ENCODE measurements around the gene PDE1C. TPM values are rescaled to one million over a fixed set of nuclear protein-coding genes. Genes with fewer than 3 reads are reported as not detected.

The PDE1C gene
- total RNA-seq, 6 experiments from 2014 or later, result 0.19 to 1.9 (median 1.2) TPM

- DNase-seq, result no peak
- Mint-ChIP-seq H3K4me1 (ENCODE audit: low read depth) (no peaks in the 10 kb centered on the region), H3K36me3 (ENCODE audit: low read depth) (no peaks in the 10 kb centered on the region), H3K27ac (no peak overlapping the region), H3K4me3 (no peak overlapping the region), H3K27me3 (ENCODE audit: insufficient read depth) (no peaks in the 10 kb centered on the region), H3K9me3 (peaks cover 14% of the 10 kb centered on the region)
- no peak for TF ChIP-seq CTCF (IDR thresholded peaks at IDR 0.05)
Measured at GRCh38 chr7:32039000-32039756, 31.0 kb downstream of the PDE1C start.

GRCh38 chr7:32037650-32038198 lies 32.5 kb downstream of the PDE1C start:
- Mint-ChIP-seq H3K27me3 (ENCODE audit: insufficient read depth) (no peaks in the 10 kb centered on the region), H3K4me3 (no peak overlapping the region), H3K4me1 (ENCODE audit: low read depth) (no peaks in the 10 kb centered on the region), H3K27ac (no peak overlapping the region), H3K36me3 (ENCODE audit: low read depth) (no peaks in the 10 kb centered on the region), H3K9me3 (peaks cover 18% of the 10 kb centered on the region)
- TF ChIP-seq CTCF (IDR thresholded peaks at IDR 0.05), result no peak
- DNase-seq, result no peak

- no peak for DNase-seq
- Mint-ChIP-seq H3K27ac (no peak overlapping the region), H3K4me1 (ENCODE audit: low read depth) (no peaks in the 10 kb centered on the region), H3K9me3 (peaks cover 26% of the 10 kb centered on the region), H3K36me3 (ENCODE audit: low read depth) (no peaks in the 10 kb centered on the region), H3K27me3 (ENCODE audit: insufficient read depth) (no peaks in the 10 kb centered on the region), H3K4me3 (no peak overlapping the region)
- TF ChIP-seq CTCF (IDR thresholded peaks at IDR 0.05), result no peak
Measured at GRCh38 chr7:32036557-32036956, 33.6 kb downstream of the PDE1C start.

- Mint-ChIP-seq H3K4me3 (no peak overlapping the region), H3K4me1 (ENCODE audit: low read depth) (no peaks in the 10 kb centered on the region), H3K27me3 (ENCODE audit: insufficient read depth) (no peaks in the 10 kb centered on the region), H3K9me3 (peaks cover 38% of the 10 kb centered on the region), H3K27ac (no peak overlapping the region), H3K36me3 (ENCODE audit: low read depth) (no peaks in the 10 kb centered on the region)
- no peak for TF ChIP-seq CTCF (IDR thresholded peaks at IDR 0.05)
- no peak for DNase-seq
Measured at GRCh38 chr7:32034052-32034451, 36.2 kb downstream of the PDE1C start.

GRCh38 chr7:32033006-32033405 lies 37.2 kb downstream of the PDE1C start:
- H3K9me3 Mint-ChIP-seq, result peaks cover 41% of the 10 kb centered on the region
- no peaks in the 10 kb centered on the region for H3K4me1 Mint-ChIP-seq (ENCODE audit: low read depth)
- no peak for TF ChIP-seq CTCF (IDR thresholded peaks at IDR 0.05)
- no peak for DNase-seq
- no peak overlapping the region for H3K27ac Mint-ChIP-seq
- no peaks in the 10 kb centered on the region for H3K27me3 Mint-ChIP-seq (ENCODE audit: insufficient read depth)
- H3K4me3 Mint-ChIP-seq, result no peak overlapping the region
- H3K36me3 Mint-ChIP-seq (ENCODE audit: low read depth), result no peaks in the 10 kb centered on the region
